ENCODE measurements around the gene IDE.
A peak's percentile ranks its signal among the peaks of the same experiment; 100 is the strongest.

IDE gene

DNA sequence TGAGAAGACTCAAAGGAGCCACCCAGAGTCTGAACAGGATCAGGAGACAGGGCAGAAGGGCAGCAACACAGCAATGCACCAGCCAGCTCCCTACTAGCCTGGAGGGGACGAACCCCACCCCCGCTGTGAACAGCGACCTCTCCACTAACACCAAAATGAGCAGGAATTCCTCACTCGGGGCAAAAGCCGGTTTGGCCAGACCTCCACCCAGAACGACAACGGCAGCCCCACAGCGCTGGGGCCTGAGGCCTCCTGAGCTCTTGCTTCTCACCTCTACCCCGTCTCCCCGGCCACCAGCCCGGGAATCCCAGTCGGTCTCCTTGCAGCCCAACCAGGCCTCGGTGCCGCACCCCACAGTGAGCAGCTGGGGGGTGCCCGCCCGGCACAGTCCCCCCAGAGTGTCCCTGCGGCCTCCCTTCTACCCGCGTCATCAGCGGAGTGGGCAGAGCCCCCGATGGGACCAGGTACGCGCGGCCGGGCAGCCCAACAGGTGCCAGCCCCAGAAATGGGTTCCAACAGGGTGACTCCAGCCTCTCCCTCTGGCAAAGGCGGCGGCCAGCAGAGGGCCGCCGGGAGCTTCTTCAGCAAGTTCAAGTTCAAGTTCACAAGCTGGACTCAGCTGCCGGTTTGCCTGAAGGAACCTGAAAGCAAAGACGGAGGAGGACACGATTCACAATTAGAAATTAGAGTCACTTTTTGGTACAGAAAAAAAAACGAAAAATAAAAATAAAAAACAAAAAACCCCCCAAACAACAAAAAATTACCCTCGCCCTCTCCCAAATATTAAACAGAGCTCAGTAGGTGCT, 153.9 kb downstream of the IDE start:
- H3K4me1 ChIP-seq (ENCODE audit: insufficient read depth, low read length): 0 out of 2 replicates have a peak, but pooled peaks cover 4% of the 10 kb centered on the region
- peaks cover 35% of the 10 kb centered on the region for H3K27me3 ChIP-seq (ENCODE audit: insufficient read depth, low read length)
- H3K4me3 ChIP-seq (ENCODE audit: low read length): peak overlapping the region; percentile 43
- 45% methylated on average over 34 of the region's 34 CpGs for WGBS
- no peak overlapping the region for H3K9ac ChIP-seq (ENCODE audit: low read depth, low read length)
- H3K27ac ChIP-seq (ENCODE audit: low read depth, low read length): no peak overlapping the region
- H3K36me3 ChIP-seq (ENCODE audit: insufficient read depth, low read length): no peaks in the 10 kb centered on the region
- H3K9me3 ChIP-seq (ENCODE audit: insufficient read depth, low read depth, low read length): peaks cover 5% of the 10 kb centered on the region

DNA sequence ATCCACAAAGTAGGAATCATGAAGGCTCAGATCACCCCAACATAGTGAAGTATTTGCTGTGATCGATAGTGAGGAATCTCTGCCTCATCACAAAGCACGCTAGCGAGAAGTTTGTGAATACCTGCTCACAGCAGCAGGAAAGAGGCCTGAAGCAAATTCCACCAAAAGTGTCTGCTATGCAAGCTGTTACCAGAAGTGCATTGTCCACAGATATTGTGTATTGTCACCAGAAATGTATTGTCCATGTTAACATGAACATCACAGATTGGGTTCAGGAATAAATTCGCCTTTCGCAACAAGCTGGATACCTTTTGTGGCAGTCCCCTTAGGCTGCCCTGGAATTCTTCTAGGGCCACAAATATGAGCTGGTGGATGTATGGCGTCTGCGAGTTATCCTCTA, 155.0 kb downstream of the IDE start:
- peaks cover 5% of the 10 kb centered on the region for H3K9me3 ChIP-seq (ENCODE audit: insufficient read depth, low read depth, low read length)
- H3K27ac ChIP-seq (ENCODE audit: low read depth, low read length): no peak overlapping the region
- H3K36me3 ChIP-seq (ENCODE audit: insufficient read depth, low read length): no peaks in the 10 kb centered on the region
- H3K9ac ChIP-seq (ENCODE audit: low read depth, low read length): no peak overlapping the region
- 0 out of 2 replicates have a peak, but pooled peaks cover 4% of the 10 kb centered on the region for H3K4me1 ChIP-seq (ENCODE audit: insufficient read depth, low read length)
- peaks cover 35% of the 10 kb centered on the region for H3K27me3 ChIP-seq (ENCODE audit: insufficient read depth, low read length)
- 92% methylated on average over 7 of the region's 7 CpGs for WGBS
- H3K4me3 ChIP-seq (ENCODE audit: low read length): no peak overlapping the region

DNA sequence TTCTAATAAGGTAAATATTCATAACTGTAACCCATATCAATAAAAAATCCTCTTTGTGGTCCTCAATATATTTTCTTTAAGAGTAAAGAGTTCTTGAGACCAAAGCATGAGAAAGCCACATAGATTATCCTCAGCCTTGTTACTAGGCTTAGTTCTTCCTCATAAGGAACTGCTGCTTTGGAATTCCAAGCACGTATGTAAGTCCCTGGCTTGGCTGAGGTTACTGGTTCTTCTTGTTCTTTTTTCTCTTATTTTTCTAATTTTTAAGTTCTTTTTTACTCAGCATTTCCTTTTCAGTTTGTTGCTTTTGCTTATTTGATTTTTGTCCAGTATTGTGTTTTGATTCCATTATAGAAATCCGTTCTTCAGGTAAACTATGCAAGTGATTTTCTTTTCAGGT, 155.7 kb downstream of the IDE start:
- peaks cover 33% of the 10 kb centered on the region for H3K27me3 ChIP-seq (ENCODE audit: insufficient read depth, low read length)
- no peak overlapping the region for H3K27ac ChIP-seq (ENCODE audit: low read depth, low read length)
- no peak overlapping the region for H3K4me3 ChIP-seq (ENCODE audit: low read length)
- no peak overlapping the region for H3K9ac ChIP-seq (ENCODE audit: low read depth, low read length)
- 92% methylated on average over 2 of the region's 2 CpGs for WGBS
- H3K4me1 ChIP-seq (ENCODE audit: insufficient read depth, low read length): 0 out of 2 replicates have a peak, but pooled peaks cover 4% of the 10 kb centered on the region
- H3K36me3 ChIP-seq (ENCODE audit: insufficient read depth, low read length): no peaks in the 10 kb centered on the region
- H3K9me3 ChIP-seq (ENCODE audit: insufficient read depth, low read depth, low read length): peaks cover 5% of the 10 kb centered on the region

DNA sequence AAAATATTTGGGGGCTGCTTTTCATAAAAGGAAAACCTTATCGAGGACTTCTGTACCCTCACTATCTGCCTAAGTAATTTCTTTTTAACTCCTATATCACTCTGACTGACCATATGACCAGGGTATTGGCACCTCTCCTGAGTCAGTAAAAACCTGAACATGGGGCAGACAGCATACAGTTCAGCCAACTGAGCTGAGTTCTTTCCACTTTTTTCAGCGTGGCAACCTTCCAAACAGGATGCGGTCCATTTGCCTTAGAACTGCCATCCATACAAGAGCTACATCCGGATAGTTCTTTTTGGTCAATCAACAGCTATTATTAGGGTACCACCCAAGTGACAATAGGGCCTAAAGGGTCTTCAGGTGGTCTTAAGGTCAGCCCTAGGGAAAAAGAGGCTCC, 160.4 kb downstream of the IDE start:
- 94% methylated on average over 4 of the region's 4 CpGs for WGBS
- H3K27ac ChIP-seq (ENCODE audit: low read depth, low read length): no peak overlapping the region
- H3K4me3 ChIP-seq (ENCODE audit: low read length): no peak overlapping the region

DNA sequence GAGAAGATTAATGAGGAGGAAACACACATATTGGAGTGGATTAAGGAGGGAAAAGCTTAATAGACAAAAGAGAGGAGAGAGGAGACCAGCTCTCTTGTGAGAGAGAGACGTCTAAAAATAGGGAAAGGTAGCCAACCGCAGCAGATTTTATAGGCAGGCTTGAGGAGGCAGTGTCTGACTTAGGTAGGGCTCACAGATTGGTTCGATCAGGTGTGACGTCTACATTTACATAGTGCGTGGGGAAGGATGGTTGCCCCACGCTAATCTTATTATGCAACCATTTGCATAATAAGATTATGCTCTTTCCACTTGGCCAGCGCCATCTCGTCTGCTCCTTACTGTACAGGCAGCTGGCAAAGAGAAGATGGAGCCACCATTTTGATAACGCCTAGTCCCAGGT, 160.9 kb downstream of the IDE start:
- Histone ChIP-seq H3K27me3 (ENCODE audit: insufficient read depth, low read length) (no peaks in the 10 kb centered on the region), H3K9me3 (ENCODE audit: insufficient read depth, low read depth, low read length) (peaks cover 5% of the 10 kb centered on the region), H3K4me1 (ENCODE audit: insufficient read depth, low read length) (no peaks in the 10 kb centered on the region), H3K9ac (ENCODE audit: low read depth, low read length) (no peak overlapping the region), H3K27ac (ENCODE audit: low read depth, low read length) (no peak overlapping the region), H3K36me3 (ENCODE audit: insufficient read depth, low read length) (no peaks in the 10 kb centered on the region), H3K4me3 (ENCODE audit: low read length) (no peak overlapping the region)
- WGBS: 91% methylated on average over 9 of the region's 9 CpGs

More for the DNA sequence above, 160.4 kb downstream of the IDE start:
- peaks cover 5% of the 10 kb centered on the region for H3K9me3 ChIP-seq (ENCODE audit: insufficient read depth, low read depth, low read length)
- H3K4me1 ChIP-seq (ENCODE audit: insufficient read depth, low read length): no peaks in the 10 kb centered on the region
- H3K27me3 ChIP-seq (ENCODE audit: insufficient read depth, low read length): peaks cover under 1% of the 10 kb centered on the region; the same call in 1 of the 2 replicates
- H3K9ac ChIP-seq (ENCODE audit: low read depth, low read length): no peak overlapping the region
- H3K36me3 ChIP-seq (ENCODE audit: insufficient read depth, low read length): no peaks in the 10 kb centered on the region

DNA sequence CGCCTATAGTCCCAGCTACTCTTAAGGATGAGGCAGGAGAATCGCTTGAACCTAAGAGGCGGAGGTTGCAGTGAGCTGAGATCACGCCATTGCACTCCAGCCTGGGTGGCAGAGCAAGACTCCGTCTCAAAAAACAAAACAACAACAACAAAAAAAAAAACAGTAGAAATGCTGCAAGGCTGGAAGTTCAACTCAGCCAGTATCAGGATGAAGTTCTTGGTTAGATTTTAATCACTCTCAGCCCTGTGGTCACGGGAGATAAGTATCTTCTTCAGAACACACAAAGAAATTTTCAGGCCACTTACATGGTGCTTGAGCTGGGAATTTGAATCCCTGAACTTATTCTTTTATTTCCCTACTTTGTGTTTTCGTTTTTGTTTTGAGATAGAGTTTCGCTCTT, 162.5 kb downstream of the IDE start:
- Histone ChIP-seq H3K36me3 (ENCODE audit: insufficient read depth, low read length) (no peaks in the 10 kb centered on the region), H3K9me3 (ENCODE audit: insufficient read depth, low read depth, low read length) (peaks cover 3% of the 10 kb centered on the region), H3K4me3 (ENCODE audit: low read length) (no peak overlapping the region), H3K4me1 (ENCODE audit: insufficient read depth, low read length) (0 out of 2 replicates have a peak, but pooled peaks cover 6% of the 10 kb centered on the region), H3K27me3 (ENCODE audit: insufficient read depth, low read length) (no peaks in the 10 kb centered on the region), H3K9ac (ENCODE audit: low read depth, low read length) (no peak overlapping the region), H3K27ac (ENCODE audit: low read depth, low read length) (no peak overlapping the region)
- 90% methylated on average over 7 of the region's 8 CpGs for WGBS

DNA sequence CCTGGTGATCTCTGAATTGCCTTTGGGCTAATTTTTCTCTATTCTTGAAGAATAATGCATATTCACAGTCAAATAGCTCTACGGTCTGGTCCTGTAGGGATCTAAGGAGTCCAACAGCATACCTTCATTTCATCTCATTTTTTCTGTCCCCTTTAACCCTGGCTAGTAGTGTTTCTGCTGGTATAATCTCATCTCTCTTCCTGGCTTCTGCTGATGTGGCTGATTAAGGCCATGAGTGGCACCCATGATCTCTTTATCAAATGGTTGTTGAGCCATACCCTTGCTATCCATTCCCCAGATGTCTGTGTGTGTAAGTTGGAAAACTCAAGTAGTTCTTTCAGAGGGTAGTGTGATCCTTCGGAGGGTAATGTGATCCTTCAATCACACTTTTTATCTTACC, 163.4 kb downstream of the IDE start:
- H3K27me3 ChIP-seq (ENCODE audit: insufficient read depth, low read length): no peaks in the 10 kb centered on the region
- WGBS: 93% methylated on average over 1 of the region's 2 CpGs
- 0 out of 2 replicates have a peak, but pooled peaks cover 6% of the 10 kb centered on the region for H3K4me1 ChIP-seq (ENCODE audit: insufficient read depth, low read length)
- H3K27ac ChIP-seq (ENCODE audit: low read depth, low read length): no peak overlapping the region
- no peaks in the 10 kb centered on the region for H3K36me3 ChIP-seq (ENCODE audit: insufficient read depth, low read length)
- no peaks in the 10 kb centered on the region for H3K9me3 ChIP-seq (ENCODE audit: insufficient read depth, low read depth, low read length)
- no peak overlapping the region for H3K4me3 ChIP-seq (ENCODE audit: low read length)
- H3K9ac ChIP-seq (ENCODE audit: low read depth, low read length): no peak overlapping the region

DNA sequence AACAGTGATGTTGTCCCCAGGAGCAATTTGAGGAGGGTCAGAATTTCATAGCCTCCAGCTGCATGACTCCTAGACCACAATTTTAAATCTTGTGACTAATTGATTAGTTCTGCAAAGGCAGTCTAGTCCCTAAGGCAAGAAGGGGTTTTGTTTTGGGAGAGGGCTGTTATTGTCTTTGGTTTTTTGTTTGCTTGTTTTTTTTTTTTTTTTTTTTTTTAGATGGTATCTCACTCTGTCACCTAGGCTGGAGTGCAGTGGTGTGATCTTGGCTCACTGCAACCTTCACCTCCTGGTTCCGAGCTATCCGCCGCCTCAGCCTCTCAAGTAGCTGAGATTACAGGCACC, 165.9 kb downstream of the IDE start:
- H3K9me3 ChIP-seq (ENCODE audit: insufficient read depth, low read depth, low read length): no peaks in the 10 kb centered on the region
- H3K36me3 ChIP-seq (ENCODE audit: insufficient read depth, low read length): no peaks in the 10 kb centered on the region
- WGBS: 92% methylated on average over 3 of the region's 3 CpGs
- H3K4me1 ChIP-seq (ENCODE audit: insufficient read depth, low read length): 0 out of 2 replicates have a peak, but pooled peaks cover 6% of the 10 kb centered on the region
- H3K27me3 ChIP-seq (ENCODE audit: insufficient read depth, low read length): no peaks in the 10 kb centered on the region
- no peak overlapping the region for H3K9ac ChIP-seq (ENCODE audit: low read depth, low read length)
- H3K4me3 ChIP-seq (ENCODE audit: low read length): no peak overlapping the region
- no peak overlapping the region for H3K27ac ChIP-seq (ENCODE audit: low read depth, low read length)

DNA sequence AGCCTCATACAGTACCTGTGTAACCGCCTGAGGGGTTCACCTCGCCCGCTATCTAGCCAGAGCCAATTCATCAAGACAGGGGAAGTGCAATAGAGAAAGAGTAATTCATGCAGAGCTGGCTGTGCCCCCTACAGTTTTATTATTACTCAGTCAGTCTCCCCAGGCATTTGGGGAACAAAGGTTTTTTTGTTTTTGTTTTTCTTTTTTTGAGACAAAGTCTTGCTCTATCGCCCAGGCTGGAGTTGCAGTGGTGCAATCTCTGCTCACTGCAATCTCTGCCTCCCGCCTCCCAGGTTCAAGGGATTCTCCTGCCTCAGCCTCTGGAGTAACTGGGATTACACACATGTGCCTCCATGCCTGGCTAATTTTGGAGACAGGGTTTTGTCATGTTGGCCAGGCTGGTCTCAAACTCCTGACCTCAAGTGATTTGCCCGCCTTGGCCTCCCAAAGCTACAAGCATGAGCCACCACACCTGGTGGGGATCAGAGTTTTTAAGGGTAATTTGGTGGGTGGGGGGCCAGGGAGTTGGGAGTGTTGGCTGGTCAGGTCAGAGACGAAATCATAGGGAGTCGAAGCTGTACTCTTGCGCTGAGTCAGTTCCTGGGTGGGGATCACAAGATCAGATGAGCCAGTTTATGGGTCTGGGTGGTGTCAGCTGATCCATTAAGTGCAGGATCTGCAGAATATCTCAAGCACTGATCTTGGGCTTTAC, 166.4 kb downstream of the IDE start:
- H3K36me3 ChIP-seq (ENCODE audit: insufficient read depth, low read length): no peaks in the 10 kb centered on the region
- no peak overlapping the region for H3K9ac ChIP-seq (ENCODE audit: low read depth, low read length)
- H3K4me1 ChIP-seq (ENCODE audit: insufficient read depth, low read length): 0 out of 2 replicates have a peak, but pooled peaks cover 6% of the 10 kb centered on the region
- H3K27me3 ChIP-seq (ENCODE audit: insufficient read depth, low read length): no peaks in the 10 kb centered on the region
- H3K4me3 ChIP-seq (ENCODE audit: low read length): no peak overlapping the region
- H3K27ac ChIP-seq (ENCODE audit: low read depth, low read length): no peak overlapping the region; the same call in 1 of the 2 replicates
- H3K9me3 ChIP-seq (ENCODE audit: insufficient read depth, low read depth, low read length): no peaks in the 10 kb centered on the region
- WGBS: 87% methylated on average over 9 of the region's 9 CpGs

DNA sequence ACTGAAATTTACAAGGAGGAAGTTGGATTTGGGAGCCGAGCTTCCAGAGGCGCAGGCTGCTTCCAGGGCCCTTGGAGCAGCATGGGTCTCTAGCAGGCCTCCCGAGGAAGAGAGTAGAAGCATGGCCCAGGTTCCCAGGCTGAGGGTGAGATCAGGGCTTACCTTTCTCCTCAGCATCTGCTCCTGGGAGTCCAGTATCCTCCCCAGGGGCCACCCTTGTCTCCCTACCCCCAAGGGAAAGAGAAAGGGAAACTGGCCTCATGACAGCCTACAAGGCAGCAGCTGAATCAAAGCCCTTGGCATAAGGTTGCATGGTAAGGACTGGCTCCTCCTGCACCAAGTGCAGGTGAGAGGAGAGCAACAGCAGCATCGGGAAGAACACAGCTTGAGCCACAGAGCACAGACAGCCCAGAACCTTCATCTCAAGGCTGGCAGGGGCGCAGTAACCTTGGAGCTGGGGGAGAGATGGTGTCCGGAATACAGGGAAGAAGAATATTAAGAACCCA, 168.4 kb downstream of the IDE start:
- H3K9me3 ChIP-seq (ENCODE audit: insufficient read depth, low read depth, low read length): no peaks in the 10 kb centered on the region
- H3K36me3 ChIP-seq (ENCODE audit: insufficient read depth, low read length): no peaks in the 10 kb centered on the region
- no peak overlapping the region for H3K9ac ChIP-seq (ENCODE audit: low read depth, low read length)
- WGBS: 79% methylated on average over 6 of the region's 6 CpGs
- 0 out of 2 replicates have a peak, but pooled peaks cover 6% of the 10 kb centered on the region for H3K4me1 ChIP-seq (ENCODE audit: insufficient read depth, low read length)
- no peak overlapping the region for H3K4me3 ChIP-seq (ENCODE audit: low read length)
- no peak overlapping the region for H3K27ac ChIP-seq (ENCODE audit: low read depth, low read length)
- no peaks in the 10 kb centered on the region for H3K27me3 ChIP-seq (ENCODE audit: insufficient read depth, low read length)
